ENCODE measurements around the gene ITM2C.
A peak's percentile ranks its signal among the peaks of the same experiment; 100 is the strongest.

ITM2C gene

DNA sequence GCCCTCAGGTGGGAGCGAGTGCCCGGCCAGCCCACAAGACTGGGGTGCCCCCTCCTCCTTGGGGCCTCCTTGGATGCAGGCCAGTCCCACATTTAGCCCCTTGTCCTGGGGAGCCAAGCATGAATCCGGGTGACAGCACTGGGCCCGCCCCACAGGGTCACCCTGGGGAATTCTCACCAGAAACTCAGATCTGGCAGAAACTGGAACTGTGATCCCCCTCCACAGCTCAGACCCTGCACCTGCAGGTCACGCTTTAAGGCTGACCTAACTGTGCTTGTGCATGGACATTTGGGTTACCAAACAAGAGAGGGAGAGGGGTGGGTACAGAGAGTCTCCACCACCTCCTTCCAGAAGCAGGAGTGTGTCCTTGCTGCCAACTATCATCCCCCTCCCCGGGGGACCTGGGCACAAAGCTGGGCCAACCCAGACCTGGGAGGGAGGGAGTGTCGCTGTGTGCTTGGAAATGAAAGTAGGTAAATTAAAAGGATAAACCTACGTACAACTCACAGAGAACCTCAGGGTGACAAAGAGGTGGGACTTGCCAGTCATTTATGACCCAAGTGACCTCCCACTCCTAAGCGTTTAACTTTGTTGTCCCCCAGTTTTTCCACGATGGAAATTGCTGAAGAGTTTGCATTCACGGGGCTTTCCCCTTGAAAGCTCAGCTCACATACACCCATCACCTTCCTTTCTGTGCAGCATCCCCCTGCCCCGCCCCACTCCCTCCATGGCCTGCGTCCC lies 9.1 kb downstream of the ITM2C start:
- DNase-seq, result no peak

DNA sequence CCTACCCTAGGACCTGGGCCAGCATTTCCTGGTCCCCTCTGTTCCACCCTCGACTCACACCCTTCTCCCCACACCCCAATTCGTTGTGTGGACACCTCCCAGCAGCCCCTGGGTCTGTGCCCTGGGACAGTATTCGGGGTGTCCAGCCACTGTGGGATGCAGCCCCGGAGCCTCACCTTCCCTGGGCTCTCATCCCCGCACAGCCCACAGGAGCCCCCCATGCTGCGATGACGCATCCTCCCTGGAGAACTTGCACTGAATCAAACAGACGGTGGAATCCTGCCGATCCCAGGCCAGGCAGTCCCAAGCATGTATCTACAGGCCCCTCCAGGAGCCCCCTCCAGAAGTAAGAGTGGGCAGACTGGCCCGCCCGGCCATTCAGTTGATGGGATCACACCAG lies 9.7 kb downstream of the ITM2C start:
- DNase-seq, result no peak

DNA sequence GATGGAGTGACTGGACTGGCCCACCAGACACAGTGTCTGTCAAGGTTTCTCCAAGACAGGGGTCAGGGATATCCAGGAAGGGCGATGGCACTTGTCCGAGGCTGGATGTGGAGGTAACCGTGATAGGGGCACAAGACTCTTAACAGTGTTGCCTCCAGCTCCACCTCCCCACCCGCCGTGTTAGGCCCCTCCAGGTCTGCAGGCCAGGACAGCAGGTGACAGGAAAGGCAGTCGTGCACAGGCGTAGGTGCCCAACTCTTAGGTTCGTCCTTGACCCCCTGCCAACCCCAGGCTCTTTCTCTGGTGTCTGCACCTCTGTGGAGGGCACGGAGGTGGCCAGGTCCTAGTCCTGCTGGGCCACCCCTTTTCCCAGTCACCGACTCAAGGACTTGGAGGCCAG lies 10.1 kb downstream of the ITM2C start:
- no peak for DNase-seq

DNA sequence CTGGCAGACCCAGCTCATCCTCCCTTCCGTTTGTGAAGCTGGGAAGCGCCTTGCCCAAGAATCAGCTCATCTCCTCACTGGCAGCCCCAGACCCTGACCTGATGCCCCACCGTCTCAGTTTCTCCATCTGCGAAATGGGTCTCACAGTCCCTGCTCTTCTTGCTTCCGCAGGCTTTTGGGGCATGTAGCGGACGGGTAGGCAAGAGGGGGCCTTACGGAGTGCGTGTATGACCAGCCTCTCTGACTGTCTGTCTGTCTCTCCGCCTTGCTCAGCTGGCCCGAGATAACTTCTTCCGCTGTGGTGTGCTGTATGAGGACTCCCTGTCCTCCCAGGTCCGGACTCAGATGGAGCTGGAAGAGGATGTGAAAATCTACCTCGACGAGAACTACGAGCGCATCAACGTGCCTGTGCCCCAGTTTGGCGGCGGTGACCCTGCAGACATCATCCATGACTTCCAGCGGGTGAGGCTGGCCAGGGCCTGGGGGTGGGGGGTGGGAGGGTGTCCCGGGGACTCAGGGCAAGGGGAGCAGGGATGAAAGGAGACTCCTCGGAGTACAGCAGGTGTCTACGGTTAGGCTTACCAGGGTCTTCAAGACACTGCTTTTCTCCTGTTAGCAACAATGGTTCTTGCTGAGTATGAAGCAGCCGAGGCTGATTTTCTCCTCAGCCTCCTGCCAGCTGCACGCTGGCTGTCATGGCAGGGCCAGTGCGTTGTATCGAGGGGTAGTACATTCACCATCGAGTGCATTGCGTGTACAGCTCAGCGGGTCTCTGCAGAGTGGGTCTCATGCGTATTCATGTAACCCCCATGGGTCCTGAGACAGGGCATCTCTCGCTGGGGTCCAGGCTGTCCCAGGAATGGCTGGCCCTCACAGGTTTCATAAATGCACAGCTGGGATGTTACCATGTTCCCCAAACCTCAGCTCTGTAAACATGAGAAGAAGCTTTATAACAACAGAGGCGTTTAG lies 10.9 kb downstream of the ITM2C start:
- DNase-seq, result no peak

DNA sequence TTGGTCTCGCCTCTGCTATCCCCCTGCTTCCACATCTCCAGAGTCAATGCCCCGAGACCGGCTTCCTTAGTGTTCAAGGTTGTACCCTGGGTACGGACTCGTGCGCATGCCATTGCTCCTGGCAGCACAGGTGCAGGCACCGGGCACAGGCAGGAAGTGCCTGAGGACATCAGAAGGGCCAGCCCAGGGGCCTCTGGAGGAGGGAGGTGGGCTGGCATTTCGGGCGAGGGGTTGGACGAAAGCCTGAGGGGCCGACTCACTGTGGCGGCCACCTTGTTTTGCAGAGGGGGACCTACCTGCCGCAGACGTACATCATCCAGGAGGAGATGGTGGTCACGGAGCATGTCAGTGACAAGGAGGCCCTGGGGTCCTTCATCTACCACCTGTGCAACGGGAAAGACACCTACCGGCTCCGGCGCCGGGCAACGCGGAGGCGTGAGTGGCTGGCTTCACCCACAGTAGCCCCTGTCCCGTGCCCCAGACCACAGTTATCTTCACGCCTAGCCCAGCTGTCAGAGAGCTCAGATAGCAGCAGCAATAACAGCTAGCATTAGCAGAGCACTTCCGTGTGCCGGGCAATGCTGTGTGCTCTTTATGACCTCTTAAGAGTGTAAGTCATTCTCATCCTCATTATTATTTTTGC lies 12.5 kb downstream of the ITM2C start:
- no peak for DNase-seq

DNA sequence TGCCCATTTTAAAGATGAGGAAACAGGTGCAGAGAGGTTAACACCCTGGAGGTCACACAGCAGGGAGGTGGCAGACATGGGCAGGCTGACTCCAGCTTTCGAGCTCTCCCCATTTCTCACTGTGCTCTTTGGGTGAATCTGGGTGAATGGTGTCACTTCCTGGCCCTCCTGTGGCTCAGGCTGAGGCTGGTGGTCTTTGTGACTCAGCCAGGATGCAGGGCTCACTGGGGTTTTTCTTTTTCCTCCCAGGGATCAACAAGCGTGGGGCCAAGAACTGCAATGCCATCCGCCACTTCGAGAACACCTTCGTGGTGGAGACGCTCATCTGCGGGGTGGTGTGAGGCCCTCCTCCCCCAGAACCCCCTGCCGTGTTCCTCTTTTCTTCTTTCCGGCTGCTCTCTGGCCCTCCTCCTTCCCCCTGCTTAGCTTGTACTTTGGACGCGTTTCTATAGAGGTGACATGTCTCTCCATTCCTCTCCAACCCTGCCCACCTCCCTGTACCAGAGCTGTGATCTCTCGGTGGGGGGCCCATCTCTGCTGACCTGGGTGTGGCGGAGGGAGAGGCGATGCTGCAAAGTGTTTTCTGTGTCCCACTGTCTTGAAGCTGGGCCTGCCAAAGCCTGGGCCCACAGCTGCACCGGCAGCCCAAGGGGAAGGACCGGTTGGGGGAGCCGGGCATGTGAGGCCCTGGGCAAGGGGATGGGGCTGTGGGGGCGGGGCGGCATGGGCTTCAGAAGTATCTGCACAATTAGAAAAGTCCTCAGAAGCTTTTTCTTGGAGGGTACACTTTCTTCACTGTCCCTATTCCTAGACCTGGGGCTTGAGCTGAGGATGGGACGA lies 13.2 kb downstream of the ITM2C start:
- no peak for DNase-seq

DNA sequence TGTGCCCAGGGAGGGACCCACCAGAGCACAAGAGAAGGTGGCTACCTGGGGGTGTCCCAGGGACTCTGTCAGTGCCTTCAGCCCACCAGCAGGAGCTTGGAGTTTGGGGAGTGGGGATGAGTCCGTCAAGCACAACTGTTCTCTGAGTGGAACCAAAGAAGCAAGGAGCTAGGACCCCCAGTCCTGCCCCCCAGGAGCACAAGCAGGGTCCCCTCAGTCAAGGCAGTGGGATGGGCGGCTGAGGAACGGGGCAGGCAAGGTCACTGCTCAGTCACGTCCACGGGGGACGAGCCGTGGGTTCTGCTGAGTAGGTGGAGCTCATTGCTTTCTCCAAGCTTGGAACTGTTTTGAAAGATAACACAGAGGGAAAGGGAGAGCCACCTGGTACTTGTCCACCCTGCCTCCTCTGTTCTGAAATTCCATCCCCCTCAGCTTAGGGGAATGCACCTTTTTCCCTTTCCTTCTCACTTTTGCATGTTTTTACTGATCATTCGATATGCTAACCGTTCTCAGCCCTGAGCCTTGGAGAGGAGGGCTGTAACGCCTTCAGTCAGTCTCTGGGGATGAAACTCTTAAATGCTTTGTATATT lies 14.0 kb downstream of the ITM2C start:
- no peak for DNase-seq

DNA sequence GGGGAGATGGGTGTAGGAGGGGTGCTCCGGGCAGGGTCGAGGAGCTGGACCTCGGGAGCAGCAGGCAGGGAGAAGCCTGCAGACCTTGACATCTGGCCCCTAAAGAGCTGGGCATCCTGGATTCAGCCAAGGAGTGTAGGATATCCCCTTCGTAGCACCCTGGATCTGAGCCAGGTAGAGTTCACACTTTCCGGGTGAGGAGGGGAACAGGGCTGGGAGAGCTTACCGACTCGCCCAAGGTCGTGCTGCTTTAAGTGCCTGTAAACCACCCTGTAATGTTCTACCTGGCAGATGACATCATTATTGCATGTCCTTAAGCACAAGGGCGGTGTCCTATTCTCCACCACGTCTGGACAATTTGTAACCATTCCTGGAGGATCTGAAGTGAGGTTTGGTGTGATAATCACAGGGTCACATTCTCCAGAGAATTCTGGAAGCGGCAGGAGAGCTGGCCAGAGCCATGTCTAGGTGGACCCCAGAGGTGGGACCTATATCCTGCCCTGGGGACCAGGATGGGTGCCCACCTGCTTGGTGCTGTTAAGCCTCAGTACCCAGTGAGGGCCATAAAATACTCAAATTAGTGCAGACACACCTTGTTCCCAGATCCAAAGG lies 14.6 kb downstream of the ITM2C start:
- DNase-seq, result peak; percentile 85

DNA sequence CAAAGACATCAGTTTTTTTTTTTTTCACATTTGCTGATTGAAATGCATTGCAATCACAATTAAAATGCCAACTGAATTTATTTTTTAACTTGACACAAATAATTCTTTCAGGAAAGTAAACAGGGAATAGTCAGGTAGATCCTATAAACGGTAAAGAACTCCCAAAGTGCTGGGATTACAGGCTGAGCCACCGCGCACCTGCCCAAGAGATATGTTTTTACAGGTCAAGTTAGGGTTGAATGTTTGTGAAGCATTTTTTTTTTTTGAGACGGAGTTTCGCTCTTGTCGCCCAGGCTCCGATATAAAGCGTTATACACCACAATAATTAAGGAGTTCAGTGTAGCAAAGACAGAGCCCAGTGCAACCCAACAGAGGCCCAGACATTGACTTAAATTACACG lies 15.1 kb downstream of the ITM2C start:
- no peak for DNase-seq

DNA sequence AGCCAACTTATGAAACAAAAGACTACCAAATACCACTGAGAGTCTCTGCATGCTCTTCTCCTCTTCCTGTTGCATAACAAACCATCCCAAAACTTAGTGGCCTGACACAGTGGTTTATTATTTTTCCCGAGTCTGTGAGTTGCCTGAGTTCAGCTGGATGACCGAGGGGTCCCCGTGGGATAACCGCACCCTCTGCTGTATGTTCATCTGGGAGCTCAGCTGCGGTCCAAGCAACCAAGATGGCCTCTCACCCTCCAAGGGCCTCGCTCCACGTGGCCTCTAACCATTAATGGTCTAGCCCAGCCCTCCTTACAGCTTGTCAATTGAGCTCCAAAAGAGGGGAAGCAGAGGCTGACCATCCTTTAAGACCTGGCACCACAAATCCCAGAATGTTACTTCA lies 17.1 kb downstream of the ITM2C start:
- DNase-seq, result no peak

DNA sequence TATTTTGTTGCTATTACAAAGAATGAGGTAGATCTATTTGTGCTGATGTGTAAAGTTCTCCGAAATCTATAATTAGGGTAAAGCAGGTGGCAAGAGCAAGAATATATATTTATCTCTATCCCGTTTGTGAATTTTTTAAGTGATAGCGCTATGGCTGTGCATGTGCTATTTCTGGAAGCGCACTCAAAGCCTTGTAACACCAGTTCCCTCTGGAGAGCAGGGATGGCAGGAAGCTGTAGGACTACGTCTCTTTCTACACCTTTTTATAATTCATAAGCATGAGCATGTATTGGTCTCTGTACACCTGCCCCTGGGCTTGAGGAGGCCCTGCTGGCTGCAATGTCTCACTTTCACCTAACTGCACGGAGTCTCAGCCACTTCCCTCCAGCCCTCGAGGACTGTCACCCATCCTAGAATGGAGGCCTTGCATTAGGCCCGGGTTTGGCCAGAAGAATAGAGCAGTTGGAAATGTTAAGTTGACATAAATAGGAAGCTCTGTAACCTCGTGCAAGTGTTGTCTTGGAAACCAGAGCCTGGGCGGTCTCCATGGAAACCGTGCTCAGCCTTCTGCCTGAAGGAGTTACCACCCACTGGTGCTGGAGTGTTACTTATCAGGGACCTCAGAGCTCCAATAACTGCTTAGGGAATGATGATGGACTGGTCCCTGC lies 20.9 kb downstream of the ITM2C start:
- peak; percentile 35 for DNase-seq

DNA sequence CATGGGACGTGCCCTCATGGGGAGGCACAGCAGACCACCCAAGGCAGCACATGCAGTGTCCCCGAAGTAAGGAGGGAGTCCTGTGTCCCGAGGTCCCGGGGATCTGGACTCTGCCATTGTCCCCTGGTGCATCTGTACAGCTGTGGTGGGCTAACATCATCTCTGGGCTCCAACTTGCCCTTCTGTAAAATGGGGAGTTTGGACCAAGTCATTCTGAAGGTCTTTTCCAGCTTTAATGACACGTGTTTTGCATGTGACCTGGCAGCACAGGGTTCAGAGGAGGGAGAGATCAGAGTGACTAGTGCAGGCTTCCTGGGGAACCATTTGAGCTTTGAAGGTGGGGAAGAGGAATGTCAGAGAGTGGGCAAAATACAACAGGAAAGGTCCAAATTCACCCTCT lies 21.5 kb downstream of the ITM2C start:
- no peak for DNase-seq

DNA sequence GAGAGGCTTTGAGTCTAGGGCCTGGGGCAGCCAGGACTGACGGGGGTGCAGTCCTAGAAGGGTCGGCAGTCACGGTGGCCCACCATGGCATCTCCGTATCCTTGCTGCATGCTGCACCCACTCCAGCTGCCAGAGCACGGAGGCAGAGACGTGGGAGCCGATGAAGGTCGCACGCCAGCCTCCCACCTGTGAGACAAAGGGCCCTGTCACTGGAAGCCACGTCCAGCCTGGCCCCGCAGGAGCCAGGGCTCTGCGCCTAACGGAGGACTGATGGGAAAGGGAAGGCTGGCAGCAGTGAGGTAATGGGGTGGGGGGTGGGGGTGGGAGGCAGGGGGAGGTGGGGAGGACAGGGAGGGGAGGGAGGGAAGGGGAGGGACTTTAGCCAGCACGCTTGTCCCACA lies 21.9 kb downstream of the ITM2C start:
- no peak for DNase-seq

DNA sequence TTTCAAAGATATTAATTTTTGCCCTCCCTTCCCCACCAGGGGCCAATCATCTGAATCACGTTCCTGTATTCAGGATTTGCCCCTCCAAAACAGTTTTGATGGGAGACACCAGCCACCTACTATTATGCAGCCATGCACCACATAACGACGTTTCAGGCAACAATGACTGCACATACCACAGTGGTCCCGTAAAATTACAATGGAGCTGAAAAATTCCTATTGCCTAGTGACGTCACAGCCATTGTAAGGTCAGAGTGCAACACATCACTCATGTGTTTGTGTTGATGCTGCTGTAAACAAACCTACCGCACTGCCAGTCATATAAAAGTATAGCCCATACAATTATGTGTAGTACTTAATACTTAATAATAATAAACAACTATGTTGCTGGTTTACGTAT lies 22.6 kb downstream of the ITM2C start:
- no peak for DNase-seq

DNA sequence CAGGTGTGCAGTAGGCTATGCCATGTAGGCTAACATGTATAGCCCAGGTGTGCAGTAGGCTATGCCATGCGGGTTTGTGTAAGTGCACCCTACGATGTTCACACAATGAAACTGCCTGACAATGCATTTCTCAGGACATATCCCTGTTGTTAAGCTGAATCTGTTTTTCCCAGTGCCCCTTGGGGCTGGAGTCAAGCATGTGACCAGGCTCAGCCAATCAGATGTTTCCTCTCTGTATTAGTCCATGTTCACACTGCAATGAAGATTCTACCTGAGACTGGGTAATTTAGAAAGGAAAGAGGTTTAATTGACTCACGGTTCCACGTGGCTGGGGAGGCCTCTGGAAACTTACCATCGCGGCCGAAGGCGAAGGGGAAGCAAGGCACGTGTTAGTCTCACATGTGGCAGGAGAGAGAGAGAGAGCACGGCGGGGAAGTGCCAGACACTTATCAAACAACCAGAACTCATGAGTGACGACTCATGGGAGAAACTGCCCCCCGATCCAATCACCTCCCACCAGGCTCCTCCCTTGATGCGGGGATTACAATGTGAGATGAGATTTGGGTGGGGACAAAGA lies 24.2 kb downstream of the ITM2C start:
- DNase-seq, result no peak

DNA sequence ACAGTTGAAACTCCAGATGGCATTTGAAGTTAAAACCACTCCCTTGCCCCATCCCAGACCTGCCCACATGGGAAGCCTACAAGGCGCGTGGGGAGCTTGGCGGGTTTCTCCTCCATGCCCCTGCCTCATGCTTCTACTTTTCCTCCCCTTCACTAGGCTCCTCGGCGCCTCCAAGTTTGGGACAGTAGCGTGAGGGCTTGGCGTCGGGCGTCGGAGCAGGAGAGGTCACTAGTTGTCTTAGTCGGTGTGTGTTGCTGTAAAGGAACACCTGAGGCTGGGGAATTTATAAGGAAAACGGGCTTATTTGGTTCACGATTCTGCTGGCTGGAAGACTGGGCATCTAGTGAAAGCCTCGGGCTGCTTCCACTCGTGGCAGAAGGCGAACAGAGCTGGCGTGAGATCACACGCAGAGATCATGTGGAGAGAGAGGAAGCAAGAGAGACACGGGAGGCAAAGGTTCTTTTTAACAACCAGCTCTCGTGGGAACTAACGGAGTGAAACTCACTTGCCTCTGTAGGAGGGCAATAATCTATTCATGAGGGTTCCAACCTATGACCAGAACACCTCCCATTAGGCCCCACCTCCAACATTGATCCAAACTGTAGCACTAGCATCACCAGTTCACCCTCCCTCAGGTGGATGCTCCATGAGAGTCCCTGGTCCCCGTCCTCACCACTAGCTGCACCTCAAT lies 25.3 kb downstream of the ITM2C start:
- no peak for DNase-seq

DNA sequence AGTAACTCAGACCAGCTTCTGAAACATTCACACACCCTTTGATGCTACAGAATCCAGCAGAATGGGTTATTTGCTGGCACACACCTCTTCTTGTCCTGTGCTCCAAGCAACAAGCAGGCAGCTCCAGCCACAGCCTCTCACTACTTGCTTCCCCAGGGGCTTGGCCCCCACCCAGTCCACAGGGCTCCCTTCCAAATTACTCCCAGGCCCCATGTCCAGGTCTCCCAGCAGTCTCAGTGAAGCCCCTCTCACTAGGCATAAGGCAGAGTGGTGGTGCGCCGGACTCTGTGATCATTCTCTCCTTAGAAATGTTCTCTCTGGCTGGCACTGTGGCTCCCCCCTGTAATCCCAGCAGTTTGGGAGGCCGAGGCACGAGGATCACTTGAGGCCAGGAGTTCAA lies 25.9 kb downstream of the ITM2C start:
- DNase-seq, result no peak

DNA sequence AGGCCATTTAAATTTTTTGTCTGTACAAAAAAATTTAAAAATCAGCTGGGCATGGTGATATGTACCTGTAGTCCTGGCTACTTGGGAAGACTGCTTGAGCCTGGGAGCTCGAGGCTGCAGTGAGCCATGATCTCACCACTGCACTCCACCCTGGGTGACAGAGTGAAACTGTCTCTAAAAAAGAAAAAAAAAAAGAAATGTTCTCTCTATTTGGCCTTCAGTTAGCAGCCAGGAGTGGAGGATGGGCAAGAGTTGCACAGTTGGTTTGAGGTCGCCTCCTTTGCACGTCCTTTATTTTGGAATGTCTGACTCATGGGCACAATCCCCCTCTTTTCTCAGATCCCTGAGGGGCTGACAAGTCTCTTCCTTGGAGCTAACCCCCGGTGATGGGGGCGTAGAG lies 26.3 kb downstream of the ITM2C start:
- DNase-seq, result no peak

DNA sequence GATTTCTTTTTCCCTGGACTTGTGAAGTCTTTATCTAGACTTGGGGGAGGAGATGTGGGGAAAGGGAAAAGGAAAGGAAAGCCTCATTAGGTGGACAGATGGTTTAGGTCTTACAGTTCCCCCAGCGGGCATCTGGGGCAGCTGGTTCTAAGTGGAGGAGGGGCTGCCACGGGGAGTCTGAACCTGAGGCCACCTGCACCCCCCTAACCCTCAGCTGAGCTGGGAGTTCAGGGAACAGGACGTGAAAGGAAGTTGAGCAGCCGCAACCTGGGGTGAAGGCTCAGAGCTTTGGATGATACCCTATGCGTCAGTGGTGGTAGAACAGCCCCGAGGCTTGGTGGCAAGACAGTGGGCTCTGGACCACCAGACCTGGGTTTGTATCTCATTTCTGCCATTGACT lies 26.8 kb downstream of the ITM2C start:
- no peak for DNase-seq

DNA sequence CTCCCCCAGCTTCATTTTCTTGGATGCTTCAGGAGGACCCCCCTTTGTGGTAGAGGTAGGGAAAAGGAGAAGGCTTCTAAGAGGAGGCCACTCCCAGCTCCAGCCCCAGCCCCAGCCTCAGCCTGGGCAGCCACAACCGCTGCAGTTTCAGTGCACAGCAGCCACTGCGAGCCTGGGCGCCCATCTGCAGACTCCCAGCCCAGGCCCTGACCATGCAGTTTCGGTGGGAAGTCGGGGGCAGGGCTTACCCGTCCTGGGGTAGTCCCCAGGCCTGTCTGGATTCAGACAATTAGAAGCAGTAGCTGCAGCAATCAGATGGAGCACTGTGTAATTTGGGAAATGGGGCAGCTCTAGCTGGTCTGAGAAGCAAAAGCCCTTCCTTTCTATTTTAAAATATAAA lies 28.6 kb downstream of the ITM2C start:
- no peak for DNase-seq
